G401.6 (cell line): ENCODE results near the gene TTC33.
"Not testable (repeated sequence)": the region's sequence is repeated elsewhere in the genome, so short reads cannot be mapped to it uniquely, and the experiment has no call there.

ENCODE experiments used
- FAIRE-seq: peaks from 2 replicates; lab custom pipeline; 2012; peaks lifted over from hg19 to GRCh38; lab: Jason Lieb, UNC

Gene TTC33, protein sequence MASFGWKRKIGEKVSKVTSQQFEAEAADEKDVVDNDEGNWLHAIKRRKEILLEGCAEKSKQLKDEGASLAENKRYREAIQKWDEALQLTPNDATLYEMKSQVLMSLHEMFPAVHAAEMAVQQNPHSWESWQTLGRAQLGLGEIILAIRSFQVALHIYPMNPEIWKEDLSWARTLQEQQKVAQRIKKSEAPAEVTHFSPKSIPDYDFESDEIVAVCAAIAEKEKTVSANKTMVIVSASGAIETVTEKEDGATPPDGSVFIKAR

GRCh38 chr5:40755407-40756365, at the start of gene TTC33:
TTC33 (minus strand) TSS chr5:40755961; CDS start chr5:40747018, 8,943 bp downstream.
- FAIRE-seq = peak; percentile 97

DNA sequence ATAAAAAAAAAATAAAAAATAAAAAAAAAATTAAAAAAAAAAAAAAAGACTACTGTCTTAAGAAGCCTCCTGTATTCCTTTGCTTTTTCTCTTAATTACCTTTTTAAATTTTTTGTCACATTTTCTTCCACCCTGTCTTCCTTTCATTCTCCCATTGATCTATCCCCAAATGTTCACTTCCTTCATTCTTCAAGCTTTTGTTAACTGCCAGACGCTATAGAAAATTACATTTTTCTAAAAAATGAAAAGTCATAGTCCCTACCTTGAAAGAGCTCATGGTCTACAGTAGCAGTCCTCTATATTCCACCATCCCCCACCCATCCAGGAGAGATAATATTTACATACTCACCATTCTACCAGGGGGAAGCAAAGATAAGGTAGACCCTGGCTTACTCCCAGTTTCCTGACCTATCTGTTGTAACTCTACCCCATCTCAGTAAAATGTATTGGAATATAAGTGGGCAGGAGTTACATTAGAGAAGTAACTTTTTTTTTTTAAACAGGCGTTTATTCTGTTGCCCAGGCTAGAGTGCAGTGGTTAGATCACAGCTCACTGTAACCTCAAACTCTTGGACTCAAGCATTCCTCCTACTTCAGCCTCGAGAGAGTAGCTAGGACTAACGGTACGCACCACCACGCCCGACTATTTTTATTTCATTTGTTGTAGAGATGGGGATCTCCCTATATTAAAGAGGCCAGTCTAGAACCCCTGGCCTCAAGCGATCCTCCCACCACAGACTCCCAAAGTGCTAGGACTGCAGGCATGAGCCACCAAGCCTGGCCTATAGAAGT, 46.2 kb upstream of the TTC33 start:
- FAIRE-seq = no peak

DNA sequence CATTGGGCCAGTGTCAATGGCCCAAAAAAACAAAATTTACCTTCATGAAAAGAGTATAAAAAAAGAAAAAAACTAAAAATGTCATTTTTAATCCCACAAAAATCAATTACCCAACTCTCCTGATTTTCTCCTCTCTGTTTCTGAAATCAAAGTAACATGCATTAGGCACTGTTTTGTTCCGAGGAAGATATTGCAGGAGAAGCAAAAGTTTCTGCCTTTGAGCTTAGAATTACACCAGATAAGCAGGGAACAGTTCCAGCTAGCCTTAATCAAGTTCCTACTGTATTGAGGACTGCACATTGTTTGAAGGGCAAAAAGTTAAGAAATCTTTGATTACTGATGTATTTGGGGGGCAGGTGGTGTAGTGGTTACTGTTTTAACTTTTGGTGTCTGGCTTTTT, 43.5 kb upstream of the TTC33 start:
- FAIRE-seq = no peak

DNA sequence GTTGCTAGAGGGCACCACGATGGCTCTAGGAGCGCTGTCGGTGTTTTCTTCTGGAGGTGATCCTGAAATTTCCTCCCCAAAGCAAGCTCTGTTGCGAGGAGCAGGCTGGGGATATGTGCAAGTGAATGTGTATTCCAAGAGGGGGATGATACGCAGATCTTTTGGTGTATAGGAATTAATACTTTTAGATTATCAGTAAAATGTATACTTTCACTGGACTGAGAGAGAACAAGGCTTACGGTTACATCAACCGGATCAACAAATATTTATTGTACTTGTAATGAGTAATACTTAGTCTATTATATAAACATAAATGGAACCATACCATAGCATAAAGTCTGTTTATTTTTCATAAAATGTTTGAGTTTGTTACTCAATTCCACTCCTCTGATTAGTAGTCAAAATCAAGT, 43.0 kb upstream of the TTC33 start:
- FAIRE-seq = no peak

DNA sequence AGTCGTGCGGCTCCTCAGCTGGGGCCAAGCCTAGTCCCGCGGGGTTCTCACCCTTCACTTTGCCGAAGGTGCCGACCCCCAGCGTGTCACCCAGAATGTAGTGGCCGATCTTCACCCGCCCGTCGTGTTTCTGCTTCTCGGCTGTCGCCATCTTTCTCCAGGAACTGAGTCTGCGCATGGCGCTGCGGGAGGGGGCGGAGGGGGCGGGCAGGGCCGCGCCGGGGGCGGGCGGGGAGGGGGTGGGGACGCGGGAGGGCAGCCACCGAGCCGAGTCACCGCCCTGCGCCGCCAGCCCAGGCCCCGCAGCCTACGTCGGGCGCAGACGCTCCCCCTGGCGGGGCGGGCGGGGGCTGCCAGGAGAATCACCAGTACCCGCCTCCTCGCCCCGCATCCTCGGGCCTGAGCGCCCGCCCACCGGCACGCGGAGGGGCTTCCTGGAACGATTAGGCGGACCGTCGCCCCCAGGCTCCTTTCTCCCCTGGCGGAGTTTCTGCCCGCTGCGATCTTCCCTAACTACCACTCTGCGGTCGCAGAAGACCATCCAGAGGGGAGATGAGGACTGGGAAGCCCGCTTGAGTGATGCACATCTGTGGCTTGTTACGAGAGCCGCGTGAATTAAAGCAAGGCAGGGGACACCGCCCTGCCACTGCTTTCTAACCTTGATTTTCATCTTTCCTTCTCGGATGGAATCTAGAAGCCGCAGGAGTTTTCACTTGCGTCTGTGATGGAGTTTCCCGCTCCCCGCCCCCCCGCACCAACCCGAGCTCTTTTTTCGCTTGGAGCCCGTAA, 42.4 kb upstream of the TTC33 start, which contains the start of gene PRKAA1:
TSS of gene PRKAA1 (minus strand) at position 363 of the 789 bp plus-strand sequence. CDS start at position 178, 185 bp downstream.
- no peak for FAIRE-seq

- FAIRE-seq = no peak
These were observed 41.7 kb upstream of the TTC33 start for GRCh38 chr5:40797273-40798011.

DNA sequence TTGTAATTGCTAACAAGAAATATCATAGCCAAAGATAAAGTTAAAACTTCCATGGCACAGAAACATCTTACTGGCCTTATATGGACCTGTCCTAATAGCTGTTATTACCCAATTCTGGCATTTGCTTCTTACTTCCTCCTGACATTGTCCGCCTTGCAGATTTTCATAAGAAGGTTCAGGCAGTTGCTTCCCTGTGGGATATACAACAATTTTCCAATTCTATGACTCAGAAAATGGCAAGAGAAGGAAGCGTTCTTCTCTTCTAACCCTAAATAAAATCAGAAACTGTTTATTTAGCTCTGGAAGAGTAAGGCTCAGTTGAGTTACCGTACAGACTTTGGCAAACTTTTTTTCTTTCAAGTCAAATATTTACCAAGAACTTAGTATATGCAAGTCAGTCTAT, 40.7 kb upstream of the TTC33 start:
- no peak for FAIRE-seq

- not testable (repeated sequence) for FAIRE-seq
These were observed 39.1 kb upstream of the TTC33 start for GRCh38 chr5:40794877-40795276.

DNA sequence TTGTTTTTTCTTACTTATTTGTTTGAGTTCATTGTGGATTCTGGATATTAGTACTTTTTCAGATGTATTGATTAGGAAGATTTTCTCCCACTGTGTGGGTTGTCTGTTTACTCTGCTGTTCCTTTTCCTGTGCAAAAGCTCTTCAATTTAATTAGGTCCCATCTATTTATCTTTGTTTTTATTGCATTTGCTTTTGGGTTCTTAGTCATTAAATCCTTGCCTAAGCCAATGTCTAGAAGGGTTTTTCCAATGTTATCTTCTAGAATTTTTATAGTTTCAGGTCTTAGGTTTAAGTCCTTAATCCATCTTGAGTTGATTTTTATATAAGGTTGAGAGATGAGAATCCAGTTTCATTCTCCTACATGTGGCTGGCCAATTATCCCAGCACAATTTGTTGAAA, 38.6 kb upstream of the TTC33 start:
- FAIRE-seq = not testable (repeated sequence)

- FAIRE-seq = not testable (repeated sequence)
These were observed 36.9 kb upstream of the TTC33 start for GRCh38 chr5:40792691-40793090.

DNA sequence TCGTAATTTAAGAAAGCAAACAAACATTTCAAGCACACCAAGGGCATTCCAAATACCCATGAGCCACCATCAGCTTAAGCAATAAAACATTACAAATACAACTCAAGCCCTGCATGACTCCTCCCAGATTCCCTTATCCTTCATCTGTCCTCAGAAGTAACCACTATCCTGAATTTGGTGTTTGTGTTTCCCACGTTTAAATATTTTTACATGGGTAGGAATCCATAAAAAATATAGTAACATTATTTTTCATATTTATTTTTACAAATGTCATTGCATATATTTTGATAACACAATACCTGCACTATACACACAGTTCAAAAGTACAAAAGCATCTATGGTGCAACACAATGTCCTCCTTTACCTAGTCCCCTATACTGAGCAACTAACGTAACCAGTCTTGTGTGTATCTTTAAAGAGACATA, 36.0 kb upstream of the TTC33 start:
- no peak for FAIRE-seq

GRCh38 chr5:40790947-40791593, 35.3 kb upstream of the TTC33 start:
- FAIRE-seq = no peak

DNA sequence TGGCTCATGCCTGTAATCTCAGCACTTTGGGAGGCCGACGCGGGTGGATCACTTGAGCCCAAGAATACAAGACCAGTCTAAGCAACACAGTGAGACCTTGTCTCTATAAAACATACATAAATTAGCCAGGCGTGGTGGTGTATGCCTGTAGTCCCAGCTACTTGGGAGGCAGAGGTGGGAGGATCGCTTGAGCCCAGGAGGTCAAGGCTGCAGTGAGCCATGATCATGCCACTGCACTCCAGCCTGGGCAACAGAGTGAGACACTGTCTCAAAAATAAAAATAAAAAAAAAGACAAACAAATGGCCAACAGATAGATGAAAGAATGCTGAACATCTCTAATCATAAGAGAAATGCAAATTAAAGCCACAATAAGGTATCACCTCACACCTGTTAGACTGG, 33.2 kb upstream of the TTC33 start:
- not testable (repeated sequence) for FAIRE-seq

DNA sequence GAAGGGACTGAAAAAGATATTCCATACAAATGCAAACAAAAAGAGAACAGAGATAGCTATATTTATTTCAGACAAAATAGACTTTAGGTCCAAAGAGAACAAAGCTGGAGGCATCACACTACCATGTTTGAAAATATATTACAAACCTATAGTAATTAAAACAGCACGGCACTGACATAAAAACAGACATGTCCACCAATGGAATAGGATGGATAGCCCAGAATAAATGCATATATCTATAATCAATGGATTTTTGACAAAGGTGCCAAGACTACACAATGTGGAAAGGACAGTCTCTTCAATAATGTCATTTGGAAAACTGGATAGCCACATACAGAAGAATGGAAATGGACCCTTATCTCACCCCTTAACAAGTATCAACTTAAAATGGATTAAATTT, 32.2 kb upstream of the TTC33 start:
- FAIRE-seq = no peak

GRCh38 chr5:40786664-40787063, 30.9 kb upstream of the TTC33 start:
- FAIRE-seq = not testable (repeated sequence)

- FAIRE-seq = no peak
These were observed 29.2 kb upstream of the TTC33 start for GRCh38 chr5:40784916-40785315.

DNA sequence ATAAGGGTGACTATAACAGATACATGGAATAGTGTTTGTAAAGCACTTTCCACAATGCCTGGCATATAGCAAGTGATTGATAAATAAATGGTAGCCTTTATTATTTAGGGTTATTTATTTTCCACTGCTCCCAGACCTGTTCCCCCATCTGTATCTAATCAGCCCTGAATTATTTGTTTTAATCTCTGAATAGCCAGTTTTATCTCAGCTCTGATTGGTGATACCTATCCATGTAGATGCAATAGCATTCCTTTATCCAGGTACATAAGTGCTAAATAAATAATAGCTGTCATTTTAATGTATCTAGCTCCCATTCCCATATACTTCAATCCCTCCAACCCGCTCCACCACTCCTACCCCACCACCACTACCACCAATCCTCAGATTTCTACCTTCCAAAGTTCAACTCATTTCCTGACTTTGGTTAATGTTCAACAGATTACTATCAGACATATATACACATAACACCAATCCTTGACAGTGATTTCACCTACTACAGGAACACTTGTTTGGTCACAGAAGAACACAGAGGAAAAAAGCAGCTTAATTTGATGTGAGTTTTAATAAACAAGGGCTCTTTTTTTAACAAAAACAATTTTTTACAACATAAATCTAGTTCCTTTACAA, 28.4 kb upstream of the TTC33 start:
- no peak for FAIRE-seq

DNA sequence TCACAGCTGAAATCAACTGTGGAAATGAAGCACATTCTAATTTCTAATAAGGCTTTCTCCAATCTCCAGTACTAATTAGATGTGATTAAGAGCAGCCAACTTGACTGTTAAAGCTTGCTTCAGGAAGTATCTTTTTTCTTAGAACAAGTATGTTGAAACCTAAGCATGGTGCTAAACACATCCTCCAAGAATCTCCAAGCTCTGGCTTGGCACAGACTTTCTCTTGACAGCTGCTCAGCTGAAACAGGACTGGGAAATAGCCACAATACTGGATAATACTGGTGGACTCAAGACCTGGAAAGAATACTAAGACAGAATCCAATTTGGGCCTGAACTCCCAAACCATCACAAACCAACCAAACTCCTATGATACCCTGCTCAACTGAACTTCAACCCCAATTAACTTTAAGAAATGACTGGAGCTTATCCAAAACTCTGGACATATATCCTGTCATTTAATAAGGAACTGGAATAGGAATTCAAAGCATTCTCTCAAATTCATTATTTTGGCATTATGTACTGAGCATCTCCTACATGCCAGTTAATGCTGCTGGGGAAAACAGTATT, 26.2 kb upstream of the TTC33 start:
- no peak for FAIRE-seq

GRCh38 chr5:40780858-40781257, 25.1 kb upstream of the TTC33 start:
- FAIRE-seq = no peak

DNA sequence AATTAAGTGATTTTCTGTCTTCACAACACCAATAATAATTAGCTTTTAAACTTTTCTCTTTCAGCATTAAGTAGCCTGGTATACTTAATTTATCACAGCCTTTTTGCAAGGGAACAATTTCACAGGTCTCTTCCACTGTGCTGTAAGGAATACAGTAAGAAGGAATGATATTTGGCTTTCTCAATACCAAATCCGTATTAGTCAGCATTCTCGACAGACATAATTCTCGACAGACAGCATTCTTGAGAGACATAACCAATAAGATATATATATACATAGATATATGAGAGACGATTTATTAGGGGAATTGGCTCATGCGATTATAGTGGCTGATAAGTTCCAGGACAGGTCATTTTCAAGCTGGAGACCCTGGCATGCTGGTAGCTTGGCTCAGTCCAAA, 24.4 kb upstream of the TTC33 start:
- no peak for FAIRE-seq
